Stimulated activated CD8-positive, alpha-beta memory T cell treated with anti-CD3 and anti-CD28 coated beads, Interleukin-12 subunit alpha, Interleukin-12 subunit beta, amount 100 ng/mL, for 4 hours (primary cell): ENCODE measurements around the gene RBM3.
"Not testable (repeated sequence)": the region's sequence is repeated elsewhere in the genome, so short reads cannot be mapped to it uniquely, and the experiment has no call there.

Source experiments
- DNase-seq: peaks from one replicate; pipeline ENCODE4 v3.0.0-alpha.2; 2020; ENCODE audit warnings: low read depth

Gene RBM3

GRCh38 chrX:48574270-48575266 is at the start of gene RBM3:
RBM3 (plus strand) TSS chrX:48574484; CDS start chrX:48575181, 697 bp downstream.
- peak; percentile 81 for DNase-seq

GRCh38 chrX:48525853-48526252 is 48.4 kb upstream of the RBM3 start:
- not testable (repeated sequence) for DNase-seq

GRCh38 chrX:48530736-48531135 is 43.5 kb upstream of the RBM3 start:
- no peak for DNase-seq

- no peak for DNase-seq
Observed at GRCh38 chrX:48531358-48531959, 42.8 kb upstream of the RBM3 start.

GRCh38 chrX:48532161-48532560 is 42.1 kb upstream of the RBM3 start:
- no peak for DNase-seq

GRCh38 chrX:48533165-48533564 is 41.1 kb upstream of the RBM3 start:
- DNase-seq, result no peak

GRCh38 chrX:48538641-48539344 is 35.5 kb upstream of the RBM3 start:
- DNase-seq, result no peak

GRCh38 chrX:48539345-48540027 is 34.8 kb upstream of the RBM3 start, which contains the start of gene TBC1D25:
TBC1D25 (plus strand) TSS chrX:48539714; CDS start chrX:48539798, 84 bp downstream.
- DNase-seq, result peak; percentile 91

- no peak for DNase-seq
Observed at GRCh38 chrX:48540028-48540375, 34.3 kb upstream of the RBM3 start.

GRCh38 chrX:48540480-48540879 is 33.8 kb upstream of the RBM3 start:
- DNase-seq, result no peak

GRCh38 chrX:48541140-48541814 is 33.0 kb upstream of the RBM3 start:
- no peak for DNase-seq

GRCh38 chrX:48548871-48549270 is 25.4 kb upstream of the RBM3 start:
- no peak for DNase-seq

- DNase-seq, result not testable (repeated sequence)
Observed at GRCh38 chrX:48555731-48556325, 18.5 kb upstream of the RBM3 start.

GRCh38 chrX:48558271-48558670 is 16.0 kb upstream of the RBM3 start:
- DNase-seq, result no peak

- no peak for DNase-seq
Observed at GRCh38 chrX:48559636-48560035, 14.6 kb upstream of the RBM3 start.

GRCh38 chrX:48560056-48560455 is 14.2 kb upstream of the RBM3 start:
- DNase-seq, result no peak

GRCh38 chrX:48560681-48561080 is 13.6 kb upstream of the RBM3 start:
- no peak for DNase-seq

- no peak for DNase-seq
Observed at GRCh38 chrX:48569958-48570357, 4.3 kb upstream of the RBM3 start.

- no peak for DNase-seq
Observed at GRCh38 chrX:48573690-48574269, 504 bp upstream of the RBM3 start.

GRCh38 chrX:48575642-48576041 is 1.4 kb downstream of the RBM3 start:
- DNase-seq, result no peak

GRCh38 chrX:48576108-48576507 is 1.8 kb downstream of the RBM3 start:
- no peak for DNase-seq
